Measurements from ENCODE around the gene HS1BP3. TPM values are rescaled to one million over a fixed set of nuclear protein-coding genes. Genes with fewer than 3 reads are reported as not detected.

HS1BP3 gene
- polyA plus RNA-seq, 2 of the 4 experiments (the other 2 are of a cell fraction) = 12.4 to 23.5 TPM

GRCh38 chr2:20678086-20678395 is 27.1 kb upstream of the HS1BP3 start:
- POLR2A ChIA-PET = interaction anchor here (1.2 kb wide), 1 partner anchor 231 kb away, joined by 3 read pairs; the partner anchor contains the start of gene RHOB
- ATAC-seq = no peak
- no peak overlapping the region for H3K4me2 ChIP-seq
- H3K4me1 ChIP-seq = peaks cover 21% of the 10 kb centered on the region
- TF ChIP-seq RAD21 (conservative IDR thresholded peaks at IDR 0.05 in 1 of 2, IDR thresholded peaks at IDR 0.05 in 1 of 2) (no peak), E2F6 (IDR thresholded peaks at IDR 0.05; ENCODE audit: borderline replicate concordance, low read depth) (no peak)
- TF ChIP-seq, protein P1, sequence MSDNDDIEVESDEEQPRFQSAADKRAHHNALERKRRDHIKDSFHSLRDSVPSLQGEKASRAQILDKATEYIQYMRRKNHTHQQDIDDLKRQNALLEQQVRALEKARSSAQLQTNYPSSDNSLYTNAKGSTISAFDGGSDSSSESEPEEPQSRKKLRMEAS (IDR thresholded peaks at IDR 0.05) = no peak
- FAIRE-seq = no peak
- no peak overlapping the region for H3K4me3 ChIP-seq
- CTCF ChIA-PET = interaction anchor here (0.8 to 10.3 kb wide), 8 partner anchors 14 to 352 kb away, joined by 3 to 191 read pairs (median 4); partner anchors contain the start of gene GDF7
- no peaks in the 10 kb centered on the region for H3K9me3 ChIP-seq
- no peak for DNase-seq (ENCODE audit: low read depth in 1 of 2, low spot score in 1 of 2)
- no peak overlapping the region for H3K27ac ChIP-seq
- WGBS (ENCODE audit: missing lambda C conversion rate) = 93% methylated on average over 1 of the region's 1 CpG

DNA sequence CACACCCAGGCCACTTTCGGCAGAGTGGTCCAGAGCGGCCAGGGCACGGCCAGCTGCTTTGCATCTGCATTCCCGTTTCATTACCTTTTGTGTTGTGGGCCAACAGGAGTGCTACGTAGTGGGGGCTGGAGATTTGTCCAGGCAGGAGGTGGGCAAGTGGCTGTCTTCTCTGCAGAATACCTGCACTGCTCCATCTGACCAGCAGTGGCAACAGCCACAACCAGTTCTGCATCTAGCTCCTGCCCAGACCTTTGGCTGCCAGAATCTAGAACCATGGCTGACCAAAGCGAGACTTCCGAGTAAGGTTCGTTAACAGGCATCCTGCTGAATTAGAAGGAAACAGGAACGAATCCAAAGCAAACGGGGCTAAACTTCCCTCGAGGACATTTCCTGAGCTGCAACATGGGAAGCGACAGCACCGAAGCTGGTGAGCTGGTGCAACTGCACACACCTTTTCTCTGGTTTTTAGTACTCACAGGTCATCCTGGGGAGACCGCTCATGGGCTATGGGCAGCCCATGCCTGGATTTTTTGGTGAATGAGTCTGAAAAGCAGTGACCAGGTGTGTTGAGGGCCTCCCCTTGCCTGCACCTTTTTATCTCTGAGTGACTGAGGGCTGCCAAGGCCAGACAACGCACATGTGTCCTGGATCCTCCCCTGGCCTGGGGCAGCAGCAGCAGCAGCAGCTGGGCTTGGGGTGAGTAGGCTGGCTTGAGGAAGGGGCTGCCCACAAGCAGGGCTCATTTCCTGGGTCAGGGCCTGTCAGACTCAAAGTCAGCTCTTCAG is 26.6 kb upstream of the HS1BP3 start:
- DNase-seq (ENCODE audit: low read depth in 1 of 2, low spot score in 1 of 2) (no peak), ATAC-seq (peak; percentile 52 to 67; a peak in 5 of 6 replicates), FAIRE-seq (no peak)
- Histone ChIP-seq H3K4me2 (no peak overlapping the region), H3K9me3 (no peaks in the 10 kb centered on the region), H3K27ac (no peak overlapping the region), H3K4me1 (peaks cover 21% of the 10 kb centered on the region), H3K4me3 (no peak overlapping the region)
- ChIA-PET CTCF (interaction anchor here (0.9 to 10.3 kb wide), 9 partner anchors 12 to 285 kb away, joined by 3 to 191 read pairs (median 4); partner anchors contain the start of gene GDF7), POLR2A (interaction anchor here (1.2 kb wide), 1 partner anchor 231 kb away, joined by 3 read pairs; the partner anchor contains the start of gene RHOB)
- TF ChIP-seq KDM1A (IDR thresholded peaks at IDR 0.05; ENCODE audit: low read depth) (no peak), CTCF (IDR thresholded peaks at IDR 0.05) (0 out of 3 replicates have a peak, but pooled peaks have one; percentile 6), PBX3 (IDR thresholded peaks at IDR 0.05) (no peak)
- WGBS (ENCODE audit: missing lambda C conversion rate) = 85% methylated on average over 15 of the region's 15 CpGs

DNA sequence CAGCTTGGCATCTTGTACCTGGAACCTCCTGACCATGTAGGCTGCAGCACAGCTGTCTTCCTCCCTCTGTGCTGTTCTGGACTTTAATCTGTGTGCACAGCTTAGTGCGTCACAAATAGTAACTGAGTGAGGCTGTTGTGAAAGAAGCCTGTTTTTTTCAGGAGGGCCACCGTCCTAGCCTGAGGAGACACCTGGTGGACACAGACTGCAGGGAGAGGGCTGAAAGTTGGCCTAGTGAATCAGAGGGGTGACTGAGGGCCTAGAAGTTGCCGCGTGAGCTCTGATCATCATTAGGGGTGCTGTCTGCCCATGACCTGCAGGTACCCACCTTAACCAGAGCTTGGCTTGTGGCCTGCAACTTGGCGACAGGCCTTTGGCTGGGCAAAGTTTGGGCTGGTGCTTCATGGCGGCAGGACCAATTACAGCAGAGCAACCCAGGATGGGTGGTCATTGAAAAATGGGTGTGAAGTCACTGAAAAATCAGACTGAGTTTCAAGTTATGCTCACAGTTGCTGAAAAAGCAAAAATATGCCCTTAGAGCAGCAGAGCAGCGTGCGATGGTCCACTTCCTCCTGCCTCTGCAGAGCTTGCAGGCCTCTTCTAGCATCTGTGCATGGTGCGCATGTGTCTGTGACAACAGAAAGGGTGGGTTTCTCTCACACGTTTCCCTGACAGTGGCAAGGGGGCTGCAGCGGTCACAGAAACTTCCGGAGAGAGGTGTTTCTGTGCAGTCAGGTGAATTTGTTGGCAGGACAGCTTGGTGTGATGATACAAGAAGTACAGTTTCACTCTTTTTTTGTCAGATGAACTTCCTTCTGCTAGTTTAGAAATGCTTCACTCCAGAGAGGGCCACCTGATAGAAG is 25.7 kb upstream of the HS1BP3 start:
- no peak for FAIRE-seq
- 81% methylated on average over 12 of the region's 12 CpGs for WGBS (ENCODE audit: missing lambda C conversion rate)

More for the DNA sequence above, 25.7 kb upstream of the HS1BP3 start:
- TF ChIP-seq FOSL2 (IDR thresholded peaks at IDR 0.05) (no peak), FOSL2 (CRISPR knock-in tag; IDR thresholded peaks at IDR 0.05) (no peak), RCOR1 (IDR thresholded peaks at IDR 0.05; ENCODE audit: low read depth, low read length) (no peak), CBX8 (IDR thresholded peaks at IDR 0.05) (no peak), CTCF (IDR thresholded peaks at IDR 0.05) (peak; percentile 25), ZC3H11A (IDR thresholded peaks at IDR 0.05) (no peak), RAD21 (conservative IDR thresholded peaks at IDR 0.05 in 1 of 2, IDR thresholded peaks at IDR 0.05 in 1 of 2) (0 out of 5 replicates have a peak, but pooled peaks have one; percentile 22 to 28), PHF8 (IDR thresholded peaks at IDR 0.05; ENCODE audit: borderline replicate concordance, low read depth) (no peak), SREBF2 (IDR thresholded peaks at IDR 0.05) (no peak), RFX5 (IDR thresholded peaks at IDR 0.05) (no peak), TP53 (CRISPR knock-in tag; IDR thresholded peaks at IDR 0.05) (no peak)
- TF ChIP-seq, protein P2, sequence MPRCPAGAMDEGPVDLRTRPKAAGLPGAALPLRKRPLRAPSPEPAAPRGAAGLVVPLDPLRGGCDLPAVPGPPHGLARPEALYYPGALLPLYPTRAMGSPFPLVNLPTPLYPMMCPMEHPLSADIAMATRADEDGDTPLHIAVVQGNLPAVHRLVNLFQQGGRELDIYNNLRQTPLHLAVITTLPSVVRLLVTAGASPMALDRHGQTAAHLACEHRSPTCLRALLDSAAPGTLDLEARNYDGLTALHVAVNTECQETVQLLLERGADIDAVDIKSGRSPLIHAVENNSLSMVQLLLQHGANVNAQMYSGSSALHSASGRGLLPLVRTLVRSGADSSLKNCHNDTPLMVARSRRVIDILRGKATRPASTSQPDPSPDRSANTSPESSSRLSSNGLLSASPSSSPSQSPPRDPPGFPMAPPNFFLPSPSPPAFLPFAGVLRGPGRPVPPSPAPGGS (IDR thresholded peaks at IDR 0.05) = no peak
- Histone ChIP-seq H3K4me2 (peak overlapping the region; percentile 40), H3K4me3 (no peak overlapping the region), H3K9me3 (no peaks in the 10 kb centered on the region), H3K27ac (peak overlapping the region in 1 of 2 experiments; percentile 33; a peak in 1 of 6 replicates), H3K4me1 (peaks cover 21% of the 10 kb centered on the region)
- DNase-seq (ENCODE audit: low read depth in 1 of 2, low spot score in 1 of 2) (peak in 1 of 2 experiments; percentile 62), ATAC-seq (peak; percentile 52 to 66)
- ChIA-PET CTCF (interaction anchor here (0.6 to 10.3 kb wide), 14 partner anchors 8 to 441 kb away, joined by 3 to 191 read pairs (median 5); partner anchors contain the start of genes GDF7 and HS1BP3), POLR2A (interaction anchor here (0.7 to 1.7 kb wide), 3 partner anchors 15 to 230 kb away, joined by 4 to 7 read pairs (median 6); partner anchors contain the start of genes LDAH and RHOB)

Data from A549 (cell line).